Measurements from ENCODE around the gene ECI2. TPM values are rescaled to one million over a fixed set of nuclear protein-coding genes. Genes with fewer than 3 reads are reported as not detected.

ECI2 gene
- total RNA-seq, 1 donor from 2014 or later, result 88.3 TPM

DNA sequence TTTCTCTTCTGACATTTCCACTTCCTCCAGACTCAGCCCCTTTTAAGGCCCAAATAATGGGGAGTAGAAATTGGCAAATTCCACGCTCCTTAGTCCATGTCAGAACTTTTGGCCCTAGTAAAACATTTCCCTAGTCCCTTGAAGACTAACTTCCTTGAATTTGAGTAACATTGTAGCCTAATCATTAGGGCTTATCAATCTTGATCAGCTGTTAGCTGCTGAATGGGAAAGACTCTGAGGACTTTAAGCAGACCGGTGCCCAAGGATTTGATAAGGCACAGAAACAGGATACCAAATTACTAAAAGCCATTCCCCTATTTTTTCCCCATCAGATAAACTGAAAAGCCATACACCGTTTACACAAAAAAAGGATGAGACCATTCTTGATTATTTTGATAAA is 37.0 kb upstream of the ECI2 start:
- no peak overlapping the region for H3K4me3 ChIP-seq (ENCODE audit: low read depth, low read length)
- TF ChIP-seq, protein P1, sequence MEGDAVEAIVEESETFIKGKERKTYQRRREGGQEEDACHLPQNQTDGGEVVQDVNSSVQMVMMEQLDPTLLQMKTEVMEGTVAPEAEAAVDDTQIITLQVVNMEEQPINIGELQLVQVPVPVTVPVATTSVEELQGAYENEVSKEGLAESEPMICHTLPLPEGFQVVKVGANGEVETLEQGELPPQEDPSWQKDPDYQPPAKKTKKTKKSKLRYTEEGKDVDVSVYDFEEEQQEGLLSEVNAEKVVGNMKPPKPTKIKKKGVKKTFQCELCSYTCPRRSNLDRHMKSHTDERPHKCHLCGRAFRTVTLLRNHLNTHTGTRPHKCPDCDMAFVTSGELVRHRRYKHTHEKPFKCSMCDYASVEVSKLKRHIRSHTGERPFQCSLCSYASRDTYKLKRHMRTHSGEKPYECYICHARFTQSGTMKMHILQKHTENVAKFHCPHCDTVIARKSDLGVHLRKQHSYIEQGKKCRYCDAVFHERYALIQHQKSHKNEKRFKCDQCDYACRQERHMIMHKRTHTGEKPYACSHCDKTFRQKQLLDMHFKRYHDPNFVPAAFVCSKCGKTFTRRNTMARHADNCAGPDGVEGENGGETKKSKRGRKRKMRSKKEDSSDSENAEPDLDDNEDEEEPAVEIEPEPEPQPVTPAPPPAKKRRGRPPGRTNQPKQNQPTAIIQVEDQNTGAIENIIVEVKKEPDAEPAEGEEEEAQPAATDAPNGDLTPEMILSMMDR (conservative IDR thresholded peaks at IDR 0.05; ENCODE audit: low read depth, low read length), result no peak

DNA sequence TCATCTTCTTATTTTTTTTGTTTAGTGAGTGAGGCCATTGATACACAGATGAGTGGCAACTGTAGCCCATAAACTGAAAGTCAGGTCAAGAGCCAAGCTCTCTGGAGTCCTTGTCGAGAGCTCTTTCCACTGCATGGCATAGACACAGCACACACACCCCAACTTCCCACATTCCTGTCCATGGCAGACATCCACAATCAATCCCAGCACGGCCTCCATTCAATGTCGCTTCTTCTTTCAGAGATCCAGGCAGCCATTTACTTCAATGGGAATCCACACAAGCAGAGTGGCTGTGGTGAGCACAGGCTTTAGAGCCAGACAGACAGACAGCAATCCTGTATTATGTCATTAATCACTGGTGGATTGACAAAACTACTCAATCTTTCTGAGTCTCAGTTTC is 34.9 kb upstream of the ECI2 start:
- no peak overlapping the region for H3K4me3 ChIP-seq (ENCODE audit: low read depth, low read length)
- TF ChIP-seq, protein P1 (conservative IDR thresholded peaks at IDR 0.05; ENCODE audit: low read depth, low read length), result no peak
- DNase-seq (ENCODE audit: low read depth), result no peak

More for the DNA sequence above, 37.0 kb upstream of the ECI2 start:
- DNase-seq (ENCODE audit: low read depth), result no peak

DNA sequence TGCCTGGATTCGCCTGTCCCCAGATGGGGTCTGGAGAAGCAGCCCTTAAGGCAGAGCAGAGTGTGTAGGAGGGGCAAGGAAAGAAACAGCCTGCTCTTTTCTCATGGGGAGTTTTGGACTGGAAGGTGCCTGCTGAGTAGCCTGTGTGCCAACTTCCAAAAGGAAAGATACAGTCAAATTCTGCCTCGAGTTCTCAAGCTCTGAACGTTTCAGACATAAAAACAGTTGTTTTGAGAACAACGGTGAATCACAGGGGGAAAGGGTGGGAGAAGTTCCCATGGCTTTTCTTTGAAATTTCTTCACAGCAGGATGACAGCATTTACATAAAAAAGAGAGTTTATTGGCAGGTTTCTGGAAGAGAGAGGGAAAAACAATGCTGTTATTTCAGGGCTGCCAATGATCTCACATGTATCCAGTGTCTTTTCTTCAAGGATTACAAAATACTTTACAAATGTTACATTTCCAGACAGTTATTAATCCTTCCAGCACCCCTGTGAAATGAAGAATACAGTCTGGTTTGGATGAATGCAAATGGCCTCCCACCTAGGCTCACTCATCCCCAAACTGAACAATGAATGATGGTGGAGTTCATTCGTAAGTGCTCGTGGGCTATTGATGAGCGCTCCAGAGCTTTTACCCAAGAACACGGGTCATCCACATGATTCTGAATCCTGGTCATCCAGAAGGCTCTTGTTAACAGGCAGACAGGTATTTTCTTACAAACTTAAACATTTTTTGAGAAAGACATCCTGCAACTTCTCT is 33.8 kb upstream of the ECI2 start:
- no peak for DNase-seq (ENCODE audit: low read depth)
- TF ChIP-seq, protein P1 (conservative IDR thresholded peaks at IDR 0.05; ENCODE audit: low read depth, low read length), result no peak
- H3K4me3 ChIP-seq (ENCODE audit: low read depth, low read length), result no peak overlapping the region

DNA sequence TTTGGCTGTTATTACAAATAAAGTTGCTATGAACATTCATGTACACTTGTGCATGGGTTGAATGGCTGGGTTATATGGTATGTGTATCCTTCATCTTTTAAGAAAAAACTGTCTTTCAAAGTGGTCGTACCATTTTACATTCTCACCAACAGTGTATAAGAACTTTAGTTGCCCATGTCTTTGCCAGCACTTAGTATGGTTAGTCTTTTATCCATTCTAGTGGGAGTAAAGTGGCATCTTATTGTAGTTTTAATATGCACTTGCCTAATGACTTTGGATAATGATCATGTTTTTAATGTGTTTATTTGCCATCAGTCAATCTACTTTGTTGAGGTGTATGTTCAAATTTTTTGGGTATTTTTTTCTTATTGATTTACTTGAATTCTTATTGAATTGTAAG is 32.5 kb upstream of the ECI2 start:
- DNase-seq (ENCODE audit: low read depth), result no peak
- TF ChIP-seq, protein P1 (conservative IDR thresholded peaks at IDR 0.05; ENCODE audit: low read depth, low read length), result no peak
- no peak overlapping the region for H3K4me3 ChIP-seq (ENCODE audit: low read depth, low read length)

DNA sequence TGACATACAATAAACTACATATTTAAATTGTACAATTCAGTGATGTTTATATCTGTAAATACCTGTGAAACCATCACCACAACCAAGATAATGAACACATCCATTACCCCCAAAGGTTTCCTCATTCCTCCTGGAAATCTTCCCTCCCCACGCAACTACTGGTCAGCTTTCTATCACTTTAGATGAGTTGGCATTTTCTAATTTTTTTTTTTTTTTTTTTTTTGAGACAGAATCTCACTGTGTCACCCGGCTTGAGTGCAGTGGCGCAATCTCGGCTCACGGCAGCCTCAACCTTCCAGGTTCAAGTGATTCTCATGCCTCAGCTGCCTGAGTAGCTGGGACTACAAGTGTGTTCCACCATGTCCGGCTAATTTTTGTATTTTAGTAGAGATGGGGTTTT is 31.7 kb upstream of the ECI2 start:
- DNase-seq (ENCODE audit: low read depth), result no peak
- TF ChIP-seq, protein P1 (conservative IDR thresholded peaks at IDR 0.05; ENCODE audit: low read depth, low read length), result no peak
- no peak overlapping the region for H3K4me3 ChIP-seq (ENCODE audit: low read depth, low read length)

DNA sequence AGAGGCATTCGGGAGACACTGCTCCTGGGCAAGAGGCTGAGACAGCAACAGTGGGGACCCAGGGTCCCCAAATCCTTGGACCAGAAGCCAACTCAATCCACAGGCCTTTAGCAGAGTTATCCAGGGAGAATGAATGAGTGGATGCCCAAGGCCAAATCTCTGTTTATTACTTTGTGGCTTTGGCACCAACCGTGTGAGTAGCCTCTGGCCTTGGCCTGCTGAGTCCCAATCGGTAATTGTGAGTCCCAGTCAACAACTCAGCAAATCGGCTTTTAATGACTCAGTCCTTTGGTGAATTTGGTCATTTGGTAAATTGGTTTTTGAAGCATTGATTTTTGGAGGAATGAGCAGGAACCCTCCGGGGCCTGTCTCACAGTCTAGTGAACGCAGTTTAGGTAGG is 29.1 kb upstream of the ECI2 start:
- H3K4me3 ChIP-seq (ENCODE audit: low read depth, low read length), result no peak overlapping the region
- no peak for DNase-seq (ENCODE audit: low read depth)
- TF ChIP-seq, protein P1 (conservative IDR thresholded peaks at IDR 0.05; ENCODE audit: low read depth, low read length), result no peak

DNA sequence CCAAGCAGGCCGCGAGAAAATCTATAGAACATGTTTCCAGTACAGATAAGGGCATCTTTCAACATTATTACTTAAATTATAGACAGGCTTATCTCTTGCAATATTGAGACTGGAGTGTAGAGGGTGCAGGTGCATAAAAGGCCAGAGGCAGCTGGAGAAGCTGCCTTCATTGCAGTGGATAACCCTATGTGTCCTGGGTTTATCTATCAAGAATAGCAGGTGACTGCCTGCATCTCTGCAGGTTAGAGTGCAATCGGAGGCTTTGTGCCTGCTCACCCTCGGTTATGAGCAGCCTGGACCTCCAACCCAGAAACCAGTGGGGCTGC is 28.7 kb upstream of the ECI2 start:
- TF ChIP-seq, protein P1 (conservative IDR thresholded peaks at IDR 0.05; ENCODE audit: low read depth, low read length), result peak; percentile 11
- no peak for DNase-seq (ENCODE audit: low read depth)
- no peak overlapping the region for H3K4me3 ChIP-seq (ENCODE audit: low read depth, low read length)
